Measurements from ENCODE around the gene POLN.

Gene POLN

GRCh38 chr4:2051086-2051485 is 190.8 kb downstream of the POLN start:
- TF ChIP-seq CTCF (conservative IDR thresholded peaks at IDR 0.05), result no peak

GRCh38 chr4:2049811-2050210 is 192.1 kb downstream of the POLN start:
- TF ChIP-seq CTCF (conservative IDR thresholded peaks at IDR 0.05), result no peak
- no peak overlapping the region for H3K27ac ChIP-seq

More at GRCh38 chr4:2051086-2051485, 190.8 kb downstream of the POLN start:
- no peak overlapping the region for H3K27ac ChIP-seq

- TF ChIP-seq CTCF (conservative IDR thresholded peaks at IDR 0.05), result no peak
- no peak overlapping the region for H3K27ac ChIP-seq
These were observed 192.5 kb downstream of the POLN start for GRCh38 chr4:2049381-2049780.

GRCh38 chr4:2048831-2049230 is 193.1 kb downstream of the POLN start:
- no peak for TF ChIP-seq CTCF (conservative IDR thresholded peaks at IDR 0.05)
- no peak overlapping the region for H3K27ac ChIP-seq

GRCh38 chr4:2047781-2048581 is 193.9 kb downstream of the POLN start:
- TF ChIP-seq CTCF (conservative IDR thresholded peaks at IDR 0.05), result no peak
- H3K27ac ChIP-seq, result no peak overlapping the region

- no peak overlapping the region for H3K27ac ChIP-seq
- TF ChIP-seq CTCF (conservative IDR thresholded peaks at IDR 0.05), result no peak
These were observed 194.8 kb downstream of the POLN start for GRCh38 chr4:2047031-2047660.

- no peak overlapping the region for H3K27ac ChIP-seq
- no peak for TF ChIP-seq CTCF (conservative IDR thresholded peaks at IDR 0.05)
These were observed 195.6 kb downstream of the POLN start for GRCh38 chr4:2046031-2046961.
